ENCODE results near the gene TFDP2.

The TFDP2 gene

DNA sequence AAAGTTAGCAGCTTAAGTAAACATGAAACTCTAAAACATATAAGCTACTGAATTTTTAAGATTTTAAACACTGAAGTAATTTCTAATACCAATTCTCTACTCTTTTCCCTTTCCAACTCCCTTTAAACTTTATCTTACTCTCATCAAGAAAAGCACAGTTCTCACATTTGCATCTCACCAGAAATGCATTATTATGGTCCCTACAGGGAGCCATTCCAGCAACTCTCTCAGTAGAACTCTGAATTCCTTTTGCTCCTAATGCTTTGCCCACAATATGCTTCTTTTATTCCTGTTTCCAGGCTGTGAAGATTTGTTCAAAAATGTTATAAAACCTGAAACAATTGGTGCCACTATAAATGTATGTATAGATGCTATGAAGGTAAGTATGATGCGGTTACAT lies 83.4 kb downstream of the TFDP2 start:
- no peak for DNase-seq

DNA sequence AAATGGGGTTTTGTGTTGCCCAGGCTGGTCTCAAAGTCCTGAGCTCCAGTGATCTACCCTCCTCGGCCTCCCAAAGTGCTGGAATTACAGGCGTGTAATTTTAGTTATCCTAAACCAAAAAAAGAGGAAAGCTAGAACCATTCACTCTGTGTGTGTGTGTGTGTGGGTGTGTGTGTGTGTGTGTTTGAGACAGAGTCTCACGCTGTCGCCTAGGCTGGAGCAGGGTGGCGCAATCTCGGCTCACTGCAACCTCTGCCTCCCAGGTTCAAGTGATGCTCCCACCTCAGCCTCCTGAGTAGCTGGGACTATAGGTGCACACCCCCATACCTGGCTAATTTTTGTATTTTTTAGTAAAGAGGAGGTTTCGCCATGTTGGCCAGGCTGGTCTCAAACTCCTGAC lies 84.0 kb downstream of the TFDP2 start:
- no peak for DNase-seq

DNA sequence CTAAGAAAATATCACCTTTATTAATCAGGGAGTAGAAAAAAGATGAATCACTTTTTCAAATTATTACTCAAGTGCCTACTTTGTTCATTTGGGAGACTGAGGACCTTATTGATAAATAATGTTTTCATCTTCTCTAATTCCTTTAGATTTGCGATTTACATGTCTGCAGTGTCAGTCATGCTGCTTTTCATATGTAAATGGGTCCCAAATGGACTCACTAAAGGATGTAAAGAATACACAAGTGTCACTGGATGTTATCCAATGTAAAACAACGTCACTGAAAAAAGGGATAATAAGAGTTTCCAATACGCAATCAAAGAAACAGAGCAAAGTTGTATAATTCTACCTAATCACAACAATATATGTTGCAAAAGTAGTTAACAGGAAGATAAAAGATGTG lies 84.9 kb downstream of the TFDP2 start:
- DNase-seq: no peak

DNA sequence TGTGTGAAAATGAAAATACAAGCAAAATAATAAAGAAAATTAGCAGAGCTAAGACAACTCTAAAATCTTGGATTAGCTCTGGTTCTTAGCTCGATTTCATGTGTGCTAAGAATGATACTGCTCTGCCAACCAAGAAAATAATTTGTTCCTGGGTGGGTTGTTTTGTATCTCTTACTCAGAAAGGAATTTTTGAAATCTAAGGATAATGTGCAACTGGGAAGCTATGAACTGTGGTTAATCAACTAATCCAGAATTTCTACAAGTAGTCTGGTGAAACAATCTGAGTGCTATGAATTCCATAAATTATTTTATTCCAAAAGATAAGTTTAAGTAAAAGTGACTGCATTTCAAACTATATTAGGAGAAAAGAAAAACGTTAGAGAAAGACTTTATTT lies 92.0 kb downstream of the TFDP2 start:
- no peak for DNase-seq

DNA sequence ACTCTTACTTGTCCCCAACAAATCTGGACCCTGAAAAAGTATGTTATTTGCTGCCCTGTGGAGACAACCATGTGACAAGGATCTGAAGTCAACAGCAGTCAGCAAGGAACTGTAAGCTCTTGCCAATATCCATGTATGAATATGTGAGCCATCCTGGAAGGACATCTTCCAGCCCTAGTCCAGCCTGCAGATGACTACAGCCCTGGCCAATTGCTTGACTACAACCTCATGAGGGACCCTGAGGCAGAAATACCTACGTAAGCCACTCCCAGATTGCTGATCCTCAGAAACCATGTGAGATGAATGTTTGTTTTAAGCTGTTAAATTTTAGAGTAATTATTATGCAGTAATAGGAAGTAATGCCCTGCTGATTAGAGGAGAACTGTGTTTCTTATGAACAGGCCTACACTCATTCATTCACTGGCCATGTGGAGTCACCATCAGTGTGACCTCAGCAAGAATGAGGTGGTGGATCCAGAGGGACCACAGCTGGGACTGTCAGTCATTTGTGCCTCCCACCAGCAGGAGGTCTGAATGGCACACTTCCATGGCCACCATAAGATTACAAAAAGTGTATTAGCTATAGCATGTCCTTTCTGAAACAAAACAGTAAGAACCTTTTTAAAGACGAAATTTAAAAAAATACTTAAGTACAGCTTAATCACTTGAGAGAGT lies 92.6 kb downstream of the TFDP2 start:
- no peak for DNase-seq

DNA sequence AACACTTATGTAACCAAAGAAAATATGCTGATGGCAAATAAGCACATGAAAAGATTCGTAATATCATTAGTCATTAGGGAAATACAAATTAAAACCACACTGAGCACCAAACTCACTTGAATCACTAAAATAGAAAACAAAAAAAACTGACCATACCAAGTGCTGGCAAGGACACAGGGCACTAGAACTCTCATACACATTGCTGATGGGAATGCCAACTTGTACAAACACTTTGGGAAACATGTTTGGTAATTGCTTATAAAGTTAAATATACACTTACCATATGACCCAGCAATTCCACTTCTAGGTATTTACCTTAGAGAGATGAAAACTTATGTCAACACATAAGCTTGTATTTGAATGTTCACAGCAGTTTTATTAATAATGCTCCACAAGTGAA lies 95.5 kb downstream of the TFDP2 start:
- DNase-seq: no peak

DNA sequence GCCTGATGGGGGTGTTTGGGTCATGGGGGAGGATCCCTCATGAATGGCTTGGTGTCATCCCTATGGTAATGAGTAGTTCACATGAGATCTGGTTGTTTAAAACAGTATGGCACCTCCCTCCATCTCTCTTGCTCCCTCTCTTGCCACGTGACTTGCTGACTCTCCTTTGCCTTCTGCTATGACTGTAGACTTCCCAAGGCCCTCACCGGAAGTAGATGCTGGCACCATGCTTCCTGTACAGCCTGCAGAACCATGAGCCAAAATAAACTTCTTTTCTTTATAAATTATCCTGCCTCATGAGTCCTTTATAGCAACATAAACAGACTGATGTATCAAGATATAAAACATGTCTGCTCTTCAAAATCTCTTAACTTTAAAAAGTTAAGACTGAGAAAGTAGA lies 96.1 kb downstream of the TFDP2 start:
- no peak for DNase-seq

DNA sequence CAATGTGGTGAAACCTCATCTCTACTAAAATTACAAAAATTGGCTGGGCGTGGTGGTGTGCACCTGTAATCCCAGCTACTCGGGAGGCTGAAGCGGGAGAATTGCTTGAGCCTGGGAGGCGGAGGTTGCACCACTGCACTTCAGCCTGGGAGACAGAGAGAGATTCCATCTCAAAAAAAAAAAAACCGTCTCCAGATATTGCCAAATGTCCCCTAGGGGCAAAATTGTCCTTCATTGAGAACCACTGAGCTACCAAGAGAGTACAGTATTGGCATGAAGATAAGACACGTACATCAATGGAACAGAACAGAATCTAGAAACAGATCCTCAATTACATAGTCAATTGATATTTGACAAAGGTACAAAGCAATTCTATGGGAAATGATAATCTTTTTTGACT lies 98.0 kb downstream of the TFDP2 start:
- no peak for DNase-seq

DNA sequence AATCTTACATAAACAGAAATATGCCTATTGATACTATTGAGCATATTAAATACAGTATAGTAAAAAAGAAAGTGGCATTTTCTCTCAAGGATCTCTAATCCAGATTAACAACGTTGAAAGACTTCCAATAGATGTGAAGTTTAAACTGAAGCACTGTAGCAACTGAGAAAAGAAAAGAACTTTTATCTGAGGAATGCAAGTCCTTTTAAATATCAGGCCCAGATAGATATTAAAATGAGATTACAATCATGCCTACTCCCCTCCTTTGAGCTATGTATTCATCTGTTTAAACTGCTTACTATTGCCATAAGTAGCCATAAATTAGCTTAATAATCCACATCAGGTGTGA lies 102.3 kb downstream of the TFDP2 start:
- DNase-seq: no peak

DNA sequence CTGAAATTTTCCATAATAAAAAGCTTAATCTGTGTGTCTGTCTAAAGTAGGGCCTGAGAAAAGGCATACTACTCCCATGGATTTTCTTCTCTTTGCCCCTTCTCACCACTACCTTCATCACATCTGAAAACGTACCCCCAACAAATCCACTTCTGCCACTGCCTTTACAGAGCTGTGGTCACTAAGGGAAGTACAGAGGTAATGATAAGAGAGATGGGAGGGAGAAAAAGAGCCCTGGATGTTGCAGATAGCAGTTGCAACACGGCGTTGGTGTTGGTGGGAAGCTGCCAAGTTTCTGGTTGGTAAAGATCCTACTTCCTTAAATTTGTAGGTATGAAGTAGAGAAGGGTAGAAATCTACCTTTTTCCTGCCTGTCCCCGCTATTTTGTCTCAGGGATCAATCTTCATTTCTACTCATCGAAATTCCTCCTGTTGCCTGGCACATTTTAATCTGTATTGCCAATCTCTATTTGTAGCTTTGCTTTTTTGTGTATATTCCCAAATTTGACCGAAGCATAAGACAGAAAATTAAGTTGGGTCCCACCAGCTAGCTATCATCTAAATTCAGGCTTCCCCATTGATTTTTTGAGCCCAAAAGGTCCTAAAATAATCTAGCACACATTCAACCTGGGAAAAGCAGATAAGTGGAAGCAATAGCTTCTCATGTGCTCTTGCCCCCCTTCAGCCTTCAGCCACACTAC lies 102.9 kb downstream of the TFDP2 start:
- peak; percentile 70 for DNase-seq

DNA sequence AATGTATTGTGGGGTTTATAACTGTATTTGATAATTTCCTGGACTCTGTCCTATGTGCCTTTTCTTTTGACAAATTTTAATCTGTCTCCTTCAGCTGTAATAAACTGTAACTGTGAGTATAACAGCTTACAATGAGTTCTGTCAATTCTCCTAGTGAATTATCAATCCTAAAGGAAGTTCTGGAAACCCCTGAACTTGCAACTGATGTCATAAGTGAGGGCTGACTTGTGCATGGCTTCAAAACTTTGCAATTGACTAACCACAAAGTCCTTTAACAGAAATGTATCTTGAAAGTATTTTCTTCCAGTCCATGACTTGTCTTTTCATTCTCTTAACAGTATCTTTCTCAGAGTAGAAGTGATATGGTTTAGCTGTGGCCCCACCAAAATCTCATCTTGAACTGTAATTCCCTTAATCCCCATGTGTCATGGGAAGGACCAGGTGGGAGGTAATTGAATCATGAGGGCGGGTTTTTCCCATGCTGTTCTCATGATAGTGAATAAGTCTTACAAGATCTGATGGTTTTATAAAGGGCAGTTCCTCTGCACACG lies 108.3 kb downstream of the TFDP2 start:
- DNase-seq: no peak

DNA sequence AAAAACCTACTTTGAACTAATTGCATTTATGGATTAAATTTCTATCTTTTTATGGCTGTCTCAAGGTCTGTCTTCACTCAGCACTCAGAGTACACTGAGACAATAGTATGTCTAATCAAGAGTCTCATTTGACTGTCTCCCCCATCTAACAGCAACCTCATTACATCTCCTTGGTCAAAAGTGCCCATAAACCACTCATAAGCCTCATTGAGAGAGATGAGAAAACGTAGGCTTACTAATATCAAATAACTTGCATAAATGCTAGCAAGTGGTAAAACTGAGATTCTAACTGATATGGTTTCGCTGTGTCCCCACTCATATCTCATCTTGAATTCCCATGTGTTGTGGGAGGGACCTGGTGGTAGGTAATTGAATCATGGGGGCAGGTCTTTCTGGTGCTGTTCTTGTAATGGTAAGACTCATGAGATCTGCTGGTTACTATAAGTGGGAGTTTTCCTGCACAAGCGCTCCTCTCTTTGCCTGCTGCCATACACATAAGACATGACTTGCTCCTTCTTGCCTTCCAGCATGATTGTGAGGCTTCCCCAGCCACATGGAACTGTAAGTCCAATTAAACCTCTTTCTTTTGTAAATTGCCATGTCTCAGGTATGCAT lies 113.9 kb downstream of the TFDP2 start:
- DNase-seq: no peak

DNA sequence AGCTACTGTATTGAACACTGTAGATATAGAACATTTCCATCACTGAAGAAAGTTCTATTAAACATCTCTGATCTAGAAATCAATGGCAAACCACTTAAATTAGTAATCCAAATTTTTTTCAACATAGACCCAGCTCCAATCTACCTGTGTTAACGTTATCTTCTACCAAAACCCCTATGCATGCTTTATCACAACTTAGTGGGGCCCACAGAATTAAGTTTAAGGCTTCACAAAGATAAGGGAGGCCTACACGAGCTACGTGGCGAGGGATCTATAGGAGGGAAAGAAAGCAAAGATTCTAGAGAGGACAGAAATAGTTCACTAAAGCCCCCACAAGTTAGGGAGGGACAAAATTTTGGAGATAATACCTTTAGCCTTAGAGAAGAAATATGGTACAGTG lies 116.1 kb downstream of the TFDP2 start:
- no peak for DNase-seq

DNA sequence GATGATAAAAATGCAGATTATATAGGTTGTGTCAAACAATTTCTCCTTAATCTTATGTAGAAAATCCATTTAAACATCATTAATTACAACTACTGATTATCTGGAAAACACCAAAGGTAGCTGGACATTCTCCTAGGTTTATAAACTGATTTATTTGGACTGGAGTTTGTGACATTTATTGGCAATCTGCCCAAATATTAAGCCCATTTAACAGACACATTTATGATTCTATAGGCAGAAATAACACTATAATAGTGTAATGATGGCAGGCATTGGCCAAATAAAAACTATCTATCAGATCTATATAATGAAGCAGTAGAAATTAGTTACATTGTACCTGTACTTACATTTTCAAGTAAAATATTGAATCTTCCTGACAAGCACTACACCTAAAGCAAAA lies 117.8 kb downstream of the TFDP2 start:
- no peak for DNase-seq

DNA sequence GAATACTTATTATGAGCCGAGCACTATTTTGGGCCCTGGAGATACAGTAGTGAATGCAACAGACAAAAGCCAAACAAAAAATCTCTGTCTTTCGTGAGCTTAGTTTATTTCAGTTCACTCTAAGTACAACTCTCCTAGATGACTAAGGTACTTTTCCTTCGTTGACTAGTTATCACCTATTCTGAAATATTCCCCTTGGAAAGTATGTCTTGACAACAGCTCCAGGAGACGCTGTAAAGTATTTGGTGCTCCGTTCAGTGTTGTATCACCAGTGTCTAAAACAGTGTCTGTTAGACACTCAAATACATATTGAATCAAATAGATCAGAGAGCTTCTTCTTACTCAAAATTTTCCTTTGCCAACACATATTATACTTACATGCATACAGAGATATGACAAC lies 119.6 kb downstream of the TFDP2 start:
- DNase-seq: no peak

DNA sequence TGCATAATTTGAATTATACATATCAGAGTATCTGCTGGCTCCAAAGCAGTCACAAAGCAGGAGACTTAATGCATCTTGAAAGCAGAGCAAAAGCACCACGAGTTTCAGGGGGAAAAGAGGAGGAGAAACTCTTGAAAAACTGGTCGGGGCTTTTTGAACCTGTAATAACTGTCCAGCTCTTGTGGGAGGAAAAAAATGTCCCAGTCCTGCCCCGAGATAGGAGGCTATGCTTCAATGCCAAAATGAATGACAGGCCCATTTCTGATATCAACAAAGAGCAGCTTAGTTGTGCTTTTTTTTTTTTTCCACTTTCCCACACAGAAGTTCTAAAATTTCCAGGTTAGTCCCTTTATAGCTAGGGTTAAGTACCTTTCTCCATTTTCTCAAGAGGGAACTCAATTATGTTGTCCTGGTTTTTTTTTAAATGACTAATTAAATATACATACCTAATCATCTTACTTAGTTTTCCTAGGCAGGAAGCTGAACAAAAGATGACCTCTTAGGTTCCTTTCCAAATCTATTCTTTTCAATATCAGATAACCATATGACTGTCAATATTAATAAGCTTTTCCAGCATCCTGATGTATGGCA lies 120.2 kb downstream of the TFDP2 start:
- DNase-seq: no peak

DNA sequence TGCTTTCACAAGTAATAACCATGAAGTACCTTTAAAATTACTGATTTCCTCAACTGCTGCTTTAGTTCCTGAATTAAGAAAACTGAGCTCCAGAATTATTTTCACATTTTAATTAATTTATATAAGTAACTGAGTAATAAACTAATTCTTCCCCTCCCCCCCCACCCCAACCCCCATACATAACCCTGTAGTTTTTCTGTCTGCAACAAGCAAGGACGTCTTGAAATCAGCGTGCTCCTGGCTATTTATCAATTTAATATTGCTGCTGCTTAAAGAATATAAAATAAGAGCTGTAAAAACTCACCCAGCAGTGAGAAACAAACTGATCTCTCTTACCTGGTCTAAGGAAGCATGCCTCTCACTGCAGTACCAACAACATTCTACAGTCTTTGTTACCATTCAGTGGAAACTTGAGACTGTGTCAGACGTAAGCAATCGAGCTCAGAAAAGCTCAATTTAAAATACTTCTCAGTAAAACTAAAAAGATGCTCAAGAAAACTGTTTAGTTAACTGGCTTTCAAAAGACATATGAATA lies 121.0 kb downstream of the TFDP2 start:
- no peak for DNase-seq

DNA sequence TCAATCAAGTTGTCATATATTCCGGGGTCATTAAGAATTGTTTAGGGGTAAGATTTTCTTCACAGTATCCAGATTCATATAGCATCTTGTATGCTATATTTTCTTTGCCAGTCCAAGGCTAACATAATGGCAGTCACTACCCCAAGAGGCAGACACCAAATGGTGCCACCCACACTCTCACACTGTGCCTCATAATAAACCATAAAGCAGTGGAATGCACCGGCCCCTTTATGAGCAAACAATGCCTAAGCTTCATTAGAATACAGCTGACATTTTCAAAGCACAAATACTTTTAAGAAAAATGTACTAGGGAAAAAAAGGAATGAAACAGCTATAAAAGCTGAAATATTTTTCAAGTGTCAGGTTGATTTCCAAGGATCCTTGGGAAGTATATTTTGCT lies 121.6 kb downstream of the TFDP2 start:
- no peak for DNase-seq

DNA sequence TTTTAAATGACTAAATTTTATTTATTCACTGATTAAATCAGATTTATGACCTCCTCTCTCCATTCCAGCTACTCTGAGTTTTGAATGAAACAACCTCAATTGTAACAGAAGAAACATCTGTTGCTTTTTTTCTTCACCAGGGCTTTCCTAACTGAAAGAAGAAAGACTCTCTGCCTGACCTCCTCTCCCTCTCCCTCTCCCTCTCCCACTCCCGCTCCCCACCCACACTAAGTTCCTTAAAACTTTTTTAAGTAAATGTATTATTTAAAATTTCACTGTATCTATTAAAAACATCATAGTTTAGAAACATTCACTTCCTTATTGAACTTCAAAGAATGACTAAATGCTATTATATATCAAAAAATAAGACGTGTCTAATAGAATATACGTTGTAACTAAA lies 122.0 kb downstream of the TFDP2 start:
- no peak for DNase-seq

DNA sequence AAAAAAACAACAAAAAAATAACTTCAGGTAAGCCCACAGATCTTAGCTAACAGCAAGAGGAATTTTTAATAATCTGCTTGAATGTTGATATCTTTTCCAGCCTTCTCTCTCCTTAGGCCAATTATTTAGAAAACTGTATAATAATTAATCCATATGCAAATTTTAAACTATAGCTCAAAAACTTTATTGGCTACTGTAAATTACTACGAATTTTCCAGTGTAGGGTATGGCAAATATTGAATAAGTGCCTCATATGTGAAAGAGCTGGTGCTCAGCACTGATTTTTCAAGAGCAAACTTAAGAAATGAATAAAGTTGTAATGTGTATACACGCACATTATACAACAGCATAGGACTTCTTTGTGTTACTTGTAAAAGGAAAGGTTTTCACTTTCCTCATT lies 123.0 kb downstream of the TFDP2 start:
- no peak for DNase-seq

DNA sequence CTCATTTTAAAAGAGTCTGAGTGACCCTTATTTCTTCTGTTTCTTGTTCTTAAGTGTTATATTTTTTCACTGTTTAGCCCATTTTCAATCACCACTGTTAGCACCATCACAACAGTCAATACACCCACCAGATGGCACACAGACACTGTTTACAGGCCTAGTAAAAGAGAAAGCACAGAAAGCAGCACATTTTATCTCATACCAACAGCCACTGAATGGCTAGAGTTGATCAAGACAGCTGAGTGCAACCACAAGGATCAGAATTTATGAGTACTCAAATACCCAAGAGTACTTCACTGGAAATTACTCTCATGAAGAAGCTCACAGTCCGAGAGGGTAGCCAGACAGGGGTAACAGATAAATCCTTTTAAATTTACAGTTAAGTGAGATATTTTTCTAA lies 127.0 kb downstream of the TFDP2 start:
- peak; percentile 46 for DNase-seq

DNA sequence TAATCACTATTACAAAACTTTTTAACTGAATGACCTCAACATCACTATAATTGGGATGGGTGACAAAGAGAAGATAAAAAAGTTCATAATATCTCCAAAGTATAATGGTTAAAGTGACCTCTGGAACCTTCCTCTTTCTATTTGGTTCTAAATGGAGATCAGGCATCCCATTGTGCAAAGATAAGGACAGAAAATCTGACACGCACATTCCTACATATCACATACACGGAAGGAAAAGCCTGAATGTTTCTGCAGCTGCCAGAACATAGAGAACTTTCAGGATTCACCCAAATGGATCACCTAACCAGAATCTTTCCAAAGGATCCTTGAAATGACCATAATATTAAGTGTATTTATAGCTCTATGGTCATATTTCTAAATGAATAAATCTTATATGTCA lies 128.2 kb downstream of the TFDP2 start:
- DNase-seq: no peak

DNA sequence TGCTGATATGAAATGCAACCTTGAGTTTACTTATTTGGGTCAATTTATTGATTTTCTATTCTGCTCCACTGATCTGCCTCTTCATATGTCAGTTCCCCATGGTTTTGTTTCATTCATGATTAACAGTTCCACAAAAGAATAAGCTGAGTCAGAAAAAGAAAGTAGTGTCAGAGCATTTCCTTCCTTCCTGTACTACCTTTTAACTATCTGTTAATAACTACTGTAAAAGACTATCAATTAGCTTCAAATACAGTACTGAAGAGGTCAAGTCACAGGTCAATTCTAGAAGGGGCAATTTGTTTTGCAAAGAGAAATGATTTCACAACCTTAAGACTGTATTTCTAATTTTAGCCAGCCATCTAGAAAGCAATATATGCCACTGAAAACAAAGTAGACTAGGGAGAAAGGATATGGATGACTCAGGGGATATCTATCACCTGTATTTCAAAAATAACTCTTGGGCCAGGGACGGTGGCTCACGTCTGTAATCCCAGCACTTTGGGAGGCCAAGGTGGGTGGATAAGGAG lies 129.5 kb downstream of the TFDP2 start:
- peak; percentile 34 for DNase-seq

DNA sequence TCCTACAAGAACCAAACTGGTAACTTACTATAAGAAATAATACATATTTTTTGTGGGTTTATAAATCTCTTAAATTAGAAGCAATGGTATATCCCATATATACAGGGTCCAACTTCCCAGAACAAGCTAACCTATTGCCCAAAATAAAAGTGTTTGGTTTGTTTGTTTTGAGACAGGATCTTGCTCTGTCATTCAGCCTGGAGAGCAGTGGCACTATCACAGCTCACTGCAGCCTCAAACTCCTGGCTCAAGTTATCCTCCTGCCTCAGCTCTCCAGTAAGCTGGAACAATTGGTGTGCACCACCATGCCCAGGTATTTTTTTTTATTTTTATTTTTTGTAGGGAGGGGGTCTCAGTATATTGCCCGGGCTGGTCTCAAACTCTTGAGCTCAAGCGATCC lies 135.4 kb downstream of the TFDP2 start:
- no peak for DNase-seq

Measured in MV-4-11 (cell line).